Stimulated activated naive CD8-positive, alpha-beta T cell treated with anti-CD3 and anti-CD28 coated beads, Interleukin-15, Interleukin-2, amounts not matched to agents 100 U/mL and 50 U/mL, for 24 hours (primary cell): Measurements from ENCODE around the gene PKD1L1.

Source experiments
- ATAC-seq: fragments of 150-1000 bp; cut with Tn5 transposase; one replicate; pipeline ENCODE4 v1.10.0; 2021
- DNase-seq: peaks from one replicate; pipeline ENCODE4 v3.0.0; 2021

Gene PKD1L1

GRCh38 chr7:47905076-47905920 is 43.0 kb downstream of the PKD1L1 start:
- DNase-seq (no peak), ATAC-seq (no peak)

GRCh38 chr7:47902013-47902412 is 46.3 kb downstream of the PKD1L1 start:
- ATAC-seq (no peak), DNase-seq (no peak)

GRCh38 chr7:47901542-47901941 is 46.7 kb downstream of the PKD1L1 start:
- no peak for DNase-seq
- ATAC-seq = no peak

GRCh38 chr7:47897831-47898230 is 50.4 kb downstream of the PKD1L1 start:
- DNase-seq (no peak), ATAC-seq (no peak)

GRCh38 chr7:47896809-47897423 is 51.4 kb downstream of the PKD1L1 start:
- ATAC-seq = no peak
- DNase-seq = no peak

GRCh38 chr7:47895026-47895425 is 53.2 kb downstream of the PKD1L1 start:
- no peak for DNase-seq
- no peak for ATAC-seq

- no peak for DNase-seq
- ATAC-seq = no peak
Measured at GRCh38 chr7:47893721-47894365, 54.4 kb downstream of the PKD1L1 start.

GRCh38 chr7:47893238-47893637 is 55.0 kb downstream of the PKD1L1 start:
- no peak for DNase-seq

GRCh38 chr7:47890606-47891005 is 57.7 kb downstream of the PKD1L1 start:
- DNase-seq (no peak), ATAC-seq (no peak)

More at GRCh38 chr7:47893238-47893637, 55.0 kb downstream of the PKD1L1 start:
- no peak for ATAC-seq

- DNase-seq = no peak
- ATAC-seq = no peak
Measured at GRCh38 chr7:47890125-47890524, 58.1 kb downstream of the PKD1L1 start.

GRCh38 chr7:47889723-47890122 is 58.5 kb downstream of the PKD1L1 start:
- ATAC-seq = no peak
- DNase-seq = no peak

- ATAC-seq (no peak), DNase-seq (no peak)
Measured at GRCh38 chr7:47888371-47889265, 59.6 kb downstream of the PKD1L1 start.

GRCh38 chr7:47887016-47887640 is 61.1 kb downstream of the PKD1L1 start:
- ATAC-seq (no peak), DNase-seq (no peak)

- DNase-seq (no peak), ATAC-seq (no peak)
Measured at GRCh38 chr7:47885987-47886811, 62.1 kb downstream of the PKD1L1 start.

GRCh38 chr7:47885309-47885986 is 62.8 kb downstream of the PKD1L1 start:
- ATAC-seq (peak; percentile 37), DNase-seq (no peak)

GRCh38 chr7:47884675-47885074 is 63.6 kb downstream of the PKD1L1 start:
- no peak for ATAC-seq
- no peak for DNase-seq

GRCh38 chr7:47882635-47883034 is 65.6 kb downstream of the PKD1L1 start:
- DNase-seq (no peak), ATAC-seq (no peak)

- no peak for ATAC-seq
Measured at GRCh38 chr7:47881256-47881655, 67.0 kb downstream of the PKD1L1 start.

GRCh38 chr7:47878662-47879061 is 69.6 kb downstream of the PKD1L1 start:
- DNase-seq (no peak), ATAC-seq (no peak)

More at GRCh38 chr7:47881256-47881655, 67.0 kb downstream of the PKD1L1 start:
- no peak for DNase-seq

- DNase-seq = no peak
Measured at GRCh38 chr7:47877336-47877735, 70.9 kb downstream of the PKD1L1 start.

More at GRCh38 chr7:47877336-47877735, 70.9 kb downstream of the PKD1L1 start:
- no peak for ATAC-seq
